ENCODE data around the gene PRR23C. TPM values are rescaled to one million over a fixed set of nuclear protein-coding genes. Genes with fewer than 3 reads are reported as not detected.

The PRR23C gene
- total and polyA plus RNA-seq, 4 donors: not detected

GRCh38 chr3:139062918-139063317, 18.2 kb upstream of the PRR23C start:
- H3K9me3 ChIP-seq (ENCODE audit: control insufficient read depth in 4 of 4, low read length in 3 of 4): no peaks in the 10 kb centered on the region
- WGBS: 17% methylated on average over 1 of the region's 1 CpG
- no peaks in the 10 kb centered on the region for H3K36me3 ChIP-seq (ENCODE audit: control insufficient read depth in 4 of 4, insufficient read depth in 3 of 4, low read depth in 1 of 4, low read length in 3 of 4)
- no peaks in the 10 kb centered on the region for H3K27me3 ChIP-seq (ENCODE audit: control insufficient read depth in 4 of 4, insufficient read depth in 4 of 4, low read length in 3 of 4)
- no peak overlapping the region for H3K9ac ChIP-seq (ENCODE audit: low read depth in 1 of 2, low read length in 2 of 2)
- H3K27ac ChIP-seq (ENCODE audit: low read depth in 1 of 2, low read length in 2 of 2): no peak overlapping the region
- no peak for DNase-seq (ENCODE audit: low spot score)
- H3K4me3 ChIP-seq (ENCODE audit: low read depth in 1 of 3, low read length in 3 of 3): no peak overlapping the region
- no peak for TF ChIP-seq FOXA1 (IDR thresholded peaks at IDR 0.05)
- TF ChIP-seq JUND (IDR thresholded peaks at IDR 0.05): no peak
- TF ChIP-seq REST (IDR thresholded peaks at IDR 0.05): no peak
- TF ChIP-seq SP1 (IDR thresholded peaks at IDR 0.05): no peak
- no peak for TF ChIP-seq RXRA (IDR thresholded peaks at IDR 0.05)
- no peak for TF ChIP-seq RAD21 (IDR thresholded peaks at IDR 0.05)
- no peak for TF ChIP-seq ATF3 (IDR thresholded peaks at IDR 0.05)
- no peak for TF ChIP-seq NR2F2 (IDR thresholded peaks at IDR 0.05)
- no peak for TF ChIP-seq HNF4G (IDR thresholded peaks at IDR 0.05)
- no peak for TF ChIP-seq CTCF (IDR thresholded peaks at IDR 0.05; ENCODE audit: low read depth, low read length, missing input control)
- no peaks in the 10 kb centered on the region for H3K4me1 ChIP-seq (ENCODE audit: control insufficient read depth in 4 of 4, insufficient read depth in 4 of 4, low read length in 3 of 4)

- Histone ChIP-seq H3K9ac (ENCODE audit: low read depth in 1 of 2, low read length in 2 of 2) (no peak overlapping the region), H3K9me3 (ENCODE audit: control insufficient read depth in 4 of 4, low read length in 3 of 4) (peaks cover 0 to 4% (median under 1%) of the 10 kb centered on the region in 4 donors), H3K4me3 (ENCODE audit: low read depth in 1 of 3, low read length in 3 of 3) (no peak overlapping the region), H3K4me1 (ENCODE audit: control insufficient read depth in 4 of 4, insufficient read depth in 4 of 4, low read length in 3 of 4) (no peaks in the 10 kb centered on the region), H3K36me3 (ENCODE audit: control insufficient read depth in 4 of 4, insufficient read depth in 3 of 4, low read depth in 1 of 4, low read length in 3 of 4) (no peaks in the 10 kb centered on the region), H3K27ac (ENCODE audit: low read depth in 1 of 2, low read length in 2 of 2) (no peak overlapping the region), H3K27me3 (ENCODE audit: control insufficient read depth in 4 of 4, insufficient read depth in 4 of 4, low read length in 3 of 4) (no peaks in the 10 kb centered on the region)
- no peak for DNase-seq (ENCODE audit: low spot score)
- TF ChIP-seq RAD21 (IDR thresholded peaks at IDR 0.05) (no peak), TAF1 (conservative IDR thresholded peaks at IDR 0.05) (no peak), FOXA2 (IDR thresholded peaks at IDR 0.05) (no peak), SP1 (IDR thresholded peaks at IDR 0.05) (no peak), CTCF (IDR thresholded peaks at IDR 0.05; ENCODE audit: low read depth, low read length, missing input control) (no peak), FOXA1 (IDR thresholded peaks at IDR 0.05) (no peak), ZBTB33 (IDR thresholded peaks at IDR 0.05) (no peak), RXRA (IDR thresholded peaks at IDR 0.05) (no peak), HNF4G (IDR thresholded peaks at IDR 0.05) (no peak), GABPA (IDR thresholded peaks at IDR 0.05 in 1 of 2, conservative IDR thresholded peaks at IDR 0.05 in 1 of 2) (no peak), NR2F2 (IDR thresholded peaks at IDR 0.05) (no peak)
- 53% methylated on average over 2 of the region's 2 CpGs for WGBS
Measured at GRCh38 chr3:139052802-139053600, 8.3 kb upstream of the PRR23C start.

Data from liver (tissue), 9 donors.